ENCODE data around the gene BICD1. TPM values are rescaled to one million over a fixed set of nuclear protein-coding genes. Genes with fewer than 3 reads are reported as not detected.

Gene BICD1
- total RNA-seq, 4 donors from 2014 or later = 0.70 to 7.8 (median 2.8) TPM

- Histone ChIP-seq H3K9me3 (peaks cover 0 to 7% (median 7%) of the 10 kb centered on the region in 3 donors), H3K4me1 (no peaks in the 10 kb centered on the region), H3K27me3 (no peaks in the 10 kb centered on the region), H3K4me3 (no peak overlapping the region), H3K27ac (no peak overlapping the region), H3K36me3 (no peaks in the 10 kb centered on the region)
- intact Hi-C loops (cut with DNase I) = no loop called here
- TF ChIP-seq CTCF (IDR thresholded peaks at IDR 0.05) = no peak
- TF ChIP-seq POLR2A (IDR thresholded peaks at IDR 0.05) = no peak
- no peak for DNase-seq
- WGBS, 2 donors = 92 to 93% methylated on average over 2 of the region's 2 CpGs
Observed at GRCh38 chr12:32235251-32235650, 128.6 kb downstream of the BICD1 start.

GRCh38 chr12:32240162-32240561 is 133.5 kb downstream of the BICD1 start:
- no peak overlapping the region for H3K27ac ChIP-seq
- H3K9me3 ChIP-seq = peaks cover 0 to 7% (median 7%) of the 10 kb centered on the region in 3 donors
- H3K27me3 ChIP-seq = no peaks in the 10 kb centered on the region
- DNase-seq = no peak
- no peaks in the 10 kb centered on the region for H3K4me1 ChIP-seq
- intact Hi-C loops (cut with DNase I) = no loop called here
- 76 to 77% methylated on average over 5 of the region's 5 CpGs for WGBS, 2 donors
- H3K36me3 ChIP-seq = no peaks in the 10 kb centered on the region
- TF ChIP-seq POLR2A (IDR thresholded peaks at IDR 0.05) (no peak), CTCF (IDR thresholded peaks at IDR 0.05) (no peak)
- no peak overlapping the region for H3K4me3 ChIP-seq

- no peak for DNase-seq
- TF ChIP-seq CTCF (IDR thresholded peaks at IDR 0.05) = no peak
- TF ChIP-seq POLR2A (IDR thresholded peaks at IDR 0.05) = no peak
- no peaks in the 10 kb centered on the region for H3K36me3 ChIP-seq
- peaks cover 0 to 7% (median 7%) of the 10 kb centered on the region in 3 donors for H3K9me3 ChIP-seq
- H3K27ac ChIP-seq = peak overlapping the region in 1 of 4 donors; percentile 43
- intact Hi-C loops (cut with DNase I) = no loop called here
- no peak overlapping the region for H3K4me3 ChIP-seq
- H3K27me3 ChIP-seq = no peaks in the 10 kb centered on the region
- 23 to 66% methylated on average over 4 of the region's 4 CpGs for WGBS, 2 donors
- H3K4me1 ChIP-seq = no peaks in the 10 kb centered on the region
Observed at GRCh38 chr12:32240831-32241230, 134.2 kb downstream of the BICD1 start.

GRCh38 chr12:32242641-32243040 is 136.0 kb downstream of the BICD1 start:
- Histone ChIP-seq H3K27me3 (no peaks in the 10 kb centered on the region), H3K4me1 (no peaks in the 10 kb centered on the region), H3K4me3 (no peak overlapping the region), H3K9me3 (no peaks in the 10 kb centered on the region), H3K36me3 (no peaks in the 10 kb centered on the region), H3K27ac (no peak overlapping the region)
- TF ChIP-seq POLR2A (IDR thresholded peaks at IDR 0.05) = no peak
- no peak for TF ChIP-seq CTCF (IDR thresholded peaks at IDR 0.05)
- 72 to 81% methylated on average over 2 of the region's 2 CpGs for WGBS, 2 donors
- intact Hi-C loops (cut with DNase I) = no loop called here
- no peak for DNase-seq

- DNase-seq = no peak
- TF ChIP-seq POLR2A (IDR thresholded peaks at IDR 0.05) = no peak
- TF ChIP-seq CTCF (IDR thresholded peaks at IDR 0.05) = no peak
- intact Hi-C loops (cut with DNase I) = no loop called here
- Histone ChIP-seq H3K4me1 (peaks cover 0 to 4% (median 0%) of the 10 kb centered on the region in 3 donors), H3K4me3 (no peak overlapping the region), H3K36me3 (no peaks in the 10 kb centered on the region), H3K9me3 (no peaks in the 10 kb centered on the region), H3K27me3 (no peaks in the 10 kb centered on the region), H3K27ac (no peak overlapping the region)
- WGBS, 2 donors = 80 to 95% methylated on average over 5 of the region's 5 CpGs
Observed at GRCh38 chr12:32248441-32249140, 141.9 kb downstream of the BICD1 start.

Measured in esophagus squamous epithelium (tissue), 5 donors.